Colonic mucosa (tissue), 4 donors: Measurements from ENCODE around the gene FGR. TPM values are rescaled to one million over a fixed set of nuclear protein-coding genes. Genes with fewer than 3 reads are reported as not detected.

ENCODE experiments used
- DNase-seq: peaks from one replicate; pipeline ENCODE4 v3.0.0-alpha.2; 2020
- H3K27ac ChIP-seq: fragments of 200-600 bp; one replicate; pipeline ENCODE4 v1.8.0; 2021
- H3K27me3 ChIP-seq: fragments of 200-600 bp; one replicate; pipeline ENCODE4 v1.8.0; 2021
- H3K36me3 ChIP-seq: fragments of 200-600 bp; one replicate; pipeline ENCODE4 v1.8.0; 2021
- H3K4me1 ChIP-seq: fragments of 200-600 bp; one replicate; pipeline ENCODE4 v1.8.0; 2021; ENCODE audit warnings: mild to moderate bottlenecking
- H3K4me3 ChIP-seq: fragments of 200-600 bp; one replicate; pipeline ENCODE4 v1.8.0; 2021
- H3K9ac ChIP-seq, 2 donors: one replicate each; pipeline ENCODE4 v1.7.0; 2013; ENCODE audit warnings: control low read depth in 2 of 2, low read depth in 2 of 2, low read length in 2 of 2
- H3K9me3 ChIP-seq: fragments of 200-600 bp; one replicate; pipeline ENCODE4 v1.8.0; 2021
- intact Hi-C: fragments of 100-400 bp; cut with DNase I; formaldehyde crosslinking; loops from one replicate; pipeline ENCODE4 v1.14.1; 2022
- total RNA-seq, 2 donors: library from RNA; stranded (reverse); fragmentation: NEBNext Ultra II Directional in 1 of 2; extraction: Animal tissue kit (Norgen Biotek cat#: 25700) in 1 of 2; gene quantifications; one replicate each; pipeline ENCODE4 v1.2.1, GENCODE V29; 2021
- TF ChIP-seq, protein P1 (sequence below): fragments of 200-600 bp; IDR thresholded peaks from one replicate; pipeline ENCODE4 v1.8.0; 2022; ENCODE audit warnings: antibody characterized with exemption, mild to moderate bottlenecking
- donor health status: healthy.
- donor health status: DM: no; HTN: no; CAD: no.
- donor health status: DM: no; HTN: no; CAD: no.

The FGR gene
- total RNA-seq, 2 donors from 2014 or later, result 1.4 to 2.0 TPM

DNA sequence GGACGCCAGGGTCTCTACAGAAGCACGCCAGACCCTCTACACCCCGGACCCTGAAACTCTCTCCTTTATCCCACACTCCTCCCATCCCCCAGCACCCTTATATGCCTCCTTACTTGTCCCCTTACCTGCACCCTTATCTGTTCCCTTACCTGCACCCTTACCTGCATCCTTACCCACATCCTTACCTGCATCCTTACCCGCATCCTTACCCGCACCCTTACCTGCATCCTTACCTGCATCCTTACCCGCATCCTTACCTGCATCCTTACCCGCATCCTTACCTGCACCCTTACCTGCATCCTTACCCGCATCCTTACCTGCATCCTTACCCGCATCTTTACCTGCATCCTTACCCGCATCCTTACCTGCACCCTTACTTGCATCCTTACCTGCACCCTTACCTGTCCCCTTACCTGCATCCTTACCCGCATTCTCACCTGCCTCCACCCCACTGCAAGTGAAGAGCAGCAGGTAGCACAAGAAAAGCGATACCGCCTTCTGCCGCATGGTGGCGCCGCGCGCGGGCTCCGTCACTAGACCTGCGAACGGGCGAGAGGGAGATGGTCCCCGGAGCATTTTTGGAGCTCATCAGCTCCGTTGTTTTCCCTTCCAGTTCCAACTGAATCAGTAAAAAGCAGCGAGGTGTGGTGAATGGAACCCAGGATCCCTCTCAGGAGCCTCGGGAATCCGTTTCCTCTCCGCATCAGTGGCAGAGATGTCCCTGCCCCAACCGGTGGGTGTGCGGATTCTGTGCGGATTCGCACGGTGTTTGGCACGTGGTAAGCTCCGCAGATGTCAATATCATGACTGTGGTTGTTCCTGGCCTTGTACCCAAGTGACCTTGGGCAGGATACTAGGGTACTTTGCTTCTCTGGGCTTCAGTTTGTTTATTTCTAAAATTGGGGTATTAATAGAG lies 34.1 kb upstream of the FGR start:
- TF ChIP-seq, protein P1, sequence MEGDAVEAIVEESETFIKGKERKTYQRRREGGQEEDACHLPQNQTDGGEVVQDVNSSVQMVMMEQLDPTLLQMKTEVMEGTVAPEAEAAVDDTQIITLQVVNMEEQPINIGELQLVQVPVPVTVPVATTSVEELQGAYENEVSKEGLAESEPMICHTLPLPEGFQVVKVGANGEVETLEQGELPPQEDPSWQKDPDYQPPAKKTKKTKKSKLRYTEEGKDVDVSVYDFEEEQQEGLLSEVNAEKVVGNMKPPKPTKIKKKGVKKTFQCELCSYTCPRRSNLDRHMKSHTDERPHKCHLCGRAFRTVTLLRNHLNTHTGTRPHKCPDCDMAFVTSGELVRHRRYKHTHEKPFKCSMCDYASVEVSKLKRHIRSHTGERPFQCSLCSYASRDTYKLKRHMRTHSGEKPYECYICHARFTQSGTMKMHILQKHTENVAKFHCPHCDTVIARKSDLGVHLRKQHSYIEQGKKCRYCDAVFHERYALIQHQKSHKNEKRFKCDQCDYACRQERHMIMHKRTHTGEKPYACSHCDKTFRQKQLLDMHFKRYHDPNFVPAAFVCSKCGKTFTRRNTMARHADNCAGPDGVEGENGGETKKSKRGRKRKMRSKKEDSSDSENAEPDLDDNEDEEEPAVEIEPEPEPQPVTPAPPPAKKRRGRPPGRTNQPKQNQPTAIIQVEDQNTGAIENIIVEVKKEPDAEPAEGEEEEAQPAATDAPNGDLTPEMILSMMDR, result peak; percentile 85
- Histone ChIP-seq H3K27me3 (no peaks in the 10 kb centered on the region), H3K4me1 (peaks cover 17% of the 10 kb centered on the region), H3K9me3 (no peaks in the 10 kb centered on the region), H3K27ac (no peak overlapping the region), H3K4me3 (peak overlapping the region; percentile 16), H3K36me3 (no peaks in the 10 kb centered on the region), H3K9ac (peak overlapping the region; percentile 40 to 63)
- DNase-seq, result peak; percentile 91
- intact Hi-C loops, result no loop called here

DNA sequence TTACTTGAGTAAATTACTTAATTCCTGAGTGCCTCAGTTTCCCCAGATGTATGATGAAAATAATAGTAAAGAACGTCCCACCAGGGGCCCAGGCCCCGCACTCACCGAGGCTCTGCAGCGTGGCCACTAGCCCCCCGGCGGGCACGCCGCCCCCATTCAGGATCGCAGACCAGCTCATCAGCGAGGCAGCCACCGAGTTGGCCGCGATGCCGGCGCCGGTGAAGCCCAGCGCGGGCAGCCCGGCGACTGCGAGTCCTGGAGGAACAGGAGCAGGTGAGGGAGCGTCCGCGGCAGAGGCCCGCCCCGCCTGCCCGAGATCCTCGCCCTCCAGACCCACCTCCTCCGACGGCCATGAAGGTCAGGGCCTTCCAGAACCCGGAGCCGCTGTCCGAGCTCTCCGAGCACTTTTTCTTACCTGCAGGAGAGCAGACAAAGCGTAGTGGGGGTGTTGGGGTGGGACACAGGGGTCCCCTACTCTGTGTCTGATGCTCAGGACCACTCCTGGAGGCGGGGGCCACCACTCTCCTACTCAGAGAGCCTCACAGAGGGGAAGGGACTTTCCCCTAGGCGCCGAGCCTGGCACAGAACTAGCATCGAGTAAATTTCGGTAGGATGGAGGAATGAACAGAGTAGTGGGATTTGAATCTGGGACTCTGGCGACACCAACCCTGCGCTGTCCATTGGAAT lies 33.3 kb upstream of the FGR start:
- H3K4me1 ChIP-seq, result peaks cover 17% of the 10 kb centered on the region
- intact Hi-C loops, result no loop called here

DNA sequence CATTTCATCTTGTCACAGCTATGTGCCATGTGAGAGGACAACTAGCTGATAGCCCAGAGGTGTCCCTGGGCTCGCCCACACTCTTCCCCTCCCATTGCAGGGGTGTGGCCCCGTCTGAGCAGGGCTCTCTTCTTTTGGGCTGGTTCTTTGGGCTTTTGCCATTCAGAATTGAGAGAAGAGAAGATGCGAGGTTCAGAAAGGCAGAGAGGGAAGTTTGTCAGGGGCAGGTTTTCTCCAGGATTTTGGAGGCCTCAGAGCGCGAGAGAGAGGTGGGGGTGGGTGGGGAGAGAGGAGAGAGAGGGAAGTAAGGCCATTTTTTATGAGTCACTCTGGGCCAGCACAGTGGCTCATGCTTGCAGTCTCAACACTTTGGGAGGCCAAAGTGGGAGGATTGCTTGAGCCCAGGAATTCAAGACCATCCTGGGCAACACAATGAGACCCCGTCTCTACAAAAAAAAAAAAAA lies 31.8 kb upstream of the FGR start:
- DNase-seq, result no peak
- Histone ChIP-seq H3K9me3 (no peaks in the 10 kb centered on the region), H3K27me3 (no peaks in the 10 kb centered on the region), H3K4me1 (peaks cover 11% of the 10 kb centered on the region), H3K36me3 (no peaks in the 10 kb centered on the region), H3K4me3 (no peak overlapping the region), H3K27ac (no peak overlapping the region), H3K9ac (no peak overlapping the region)
- TF ChIP-seq, protein P1, result no peak
- intact Hi-C loops, result no loop called here

More for the DNA sequence above, 33.3 kb upstream of the FGR start:
- TF ChIP-seq, protein P1, result no peak
- Histone ChIP-seq H3K4me3 (no peak overlapping the region), H3K9me3 (no peaks in the 10 kb centered on the region), H3K27me3 (no peaks in the 10 kb centered on the region), H3K36me3 (no peaks in the 10 kb centered on the region), H3K27ac (no peak overlapping the region), H3K9ac (no peak overlapping the region)
- no peak for DNase-seq

DNA sequence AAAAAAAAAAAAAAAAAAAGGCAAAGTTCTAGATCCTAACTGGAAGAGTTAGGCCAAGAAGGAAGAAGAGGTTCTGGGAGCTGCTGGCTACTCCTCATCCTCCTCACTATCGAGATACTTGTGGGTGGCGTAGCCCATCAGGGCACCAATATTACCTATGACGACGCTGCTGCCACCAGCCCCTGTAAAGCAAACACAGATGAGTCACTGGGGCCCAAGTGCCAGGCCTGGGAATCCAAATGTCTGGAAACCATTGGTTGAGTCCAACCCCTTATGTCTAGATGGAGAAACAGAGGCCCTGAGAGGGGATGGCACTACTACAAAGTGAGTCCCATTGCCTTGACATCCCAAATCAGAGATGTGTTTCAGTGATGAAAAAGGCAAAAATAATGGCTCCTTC lies 31.3 kb upstream of the FGR start:
- intact Hi-C loops, result no loop called here
- H3K4me1 ChIP-seq, result peaks cover 8% of the 10 kb centered on the region

DNA sequence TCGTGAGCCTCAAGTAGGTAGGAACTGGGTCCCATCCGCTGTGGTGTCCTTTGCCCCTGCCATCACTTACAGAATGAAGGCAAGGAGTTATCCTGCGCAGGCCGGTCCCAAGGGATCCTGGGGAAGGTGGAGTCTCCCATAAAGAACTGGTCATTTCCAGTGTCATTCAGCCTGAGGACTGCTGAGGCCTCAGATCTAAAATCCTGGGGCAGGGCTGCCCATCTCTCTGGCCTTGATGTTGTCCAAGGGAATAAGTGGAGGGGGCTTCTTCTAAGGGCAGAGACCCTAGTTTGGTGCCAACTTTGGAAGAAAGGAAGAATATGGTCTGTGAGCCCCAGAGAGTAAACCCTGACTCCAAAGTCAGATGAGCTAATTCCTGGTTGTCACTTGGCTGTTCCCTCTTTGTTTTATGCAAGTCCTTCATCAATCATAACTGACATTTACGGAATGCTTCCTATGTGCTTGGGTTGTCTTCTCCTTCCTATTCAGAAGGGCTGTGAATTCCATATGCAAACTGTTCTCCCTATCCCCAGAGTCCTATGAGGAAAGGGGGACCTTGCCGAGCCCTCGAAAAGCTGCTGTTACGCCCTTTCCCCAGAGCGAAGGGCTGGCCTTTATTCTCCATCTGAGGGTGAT lies 30.1 kb upstream of the FGR start:
- Histone ChIP-seq H3K9ac (no peak overlapping the region), H3K4me3 (no peak overlapping the region), H3K27ac (no peak overlapping the region), H3K27me3 (no peaks in the 10 kb centered on the region), H3K9me3 (no peaks in the 10 kb centered on the region), H3K4me1 (peaks cover 4% of the 10 kb centered on the region), H3K36me3 (no peaks in the 10 kb centered on the region)
- intact Hi-C loops, result no loop called here
- DNase-seq, result no peak
- TF ChIP-seq, protein P1, result no peak

More for the DNA sequence above, 31.3 kb upstream of the FGR start:
- H3K9me3 ChIP-seq, result no peaks in the 10 kb centered on the region
- no peaks in the 10 kb centered on the region for H3K27me3 ChIP-seq
- no peak overlapping the region for H3K9ac ChIP-seq
- no peak for DNase-seq
- no peaks in the 10 kb centered on the region for H3K36me3 ChIP-seq
- H3K27ac ChIP-seq, result no peak overlapping the region
- H3K4me3 ChIP-seq, result no peak overlapping the region
- TF ChIP-seq, protein P1, result no peak
